Measurements from ENCODE around the gene LDHAL6B. TPM values are rescaled to one million over a fixed set of nuclear protein-coding genes. Genes with fewer than 3 reads are reported as not detected.

Gene LDHAL6B
- total RNA-seq, 1 donor from 2014 or later, result not detected

- H2AFZ ChIP-seq (ENCODE audit: low read depth, low read length), result no peak overlapping the region
- no peaks in the 10 kb centered on the region for H3K9me3 ChIP-seq (ENCODE audit: insufficient read depth, low read depth, low read length)
- H3K79me2 ChIP-seq (ENCODE audit: insufficient read depth, low read length), result peaks cover 19% of the 10 kb centered on the region
- DNase-seq (ENCODE audit: low read depth) (no peak), FAIRE-seq (no peak)
- peak overlapping the region; percentile 2 for H3K4me2 ChIP-seq (ENCODE audit: low read length)
- H3K9ac ChIP-seq (ENCODE audit: low read length), result no peak overlapping the region
- Mint-ChIP-seq H3K27me3 (ENCODE audit: low read depth, unreplicated experiment) (no peaks in the 10 kb centered on the region), H3K36me3 (ENCODE audit: low read depth, unreplicated experiment) (peaks cover 16% of the 10 kb centered on the region), H3K27ac (ENCODE audit: unreplicated experiment) (no peak overlapping the region), H3K4me3 (ENCODE audit: unreplicated experiment) (no peak overlapping the region), H3K4me1 (ENCODE audit: low read depth, unreplicated experiment) (peaks cover 11% of the 10 kb centered on the region), H3K9me3 (ENCODE audit: unreplicated experiment) (peaks cover 1% of the 10 kb centered on the region)
- TF ChIP-seq, protein P1, sequence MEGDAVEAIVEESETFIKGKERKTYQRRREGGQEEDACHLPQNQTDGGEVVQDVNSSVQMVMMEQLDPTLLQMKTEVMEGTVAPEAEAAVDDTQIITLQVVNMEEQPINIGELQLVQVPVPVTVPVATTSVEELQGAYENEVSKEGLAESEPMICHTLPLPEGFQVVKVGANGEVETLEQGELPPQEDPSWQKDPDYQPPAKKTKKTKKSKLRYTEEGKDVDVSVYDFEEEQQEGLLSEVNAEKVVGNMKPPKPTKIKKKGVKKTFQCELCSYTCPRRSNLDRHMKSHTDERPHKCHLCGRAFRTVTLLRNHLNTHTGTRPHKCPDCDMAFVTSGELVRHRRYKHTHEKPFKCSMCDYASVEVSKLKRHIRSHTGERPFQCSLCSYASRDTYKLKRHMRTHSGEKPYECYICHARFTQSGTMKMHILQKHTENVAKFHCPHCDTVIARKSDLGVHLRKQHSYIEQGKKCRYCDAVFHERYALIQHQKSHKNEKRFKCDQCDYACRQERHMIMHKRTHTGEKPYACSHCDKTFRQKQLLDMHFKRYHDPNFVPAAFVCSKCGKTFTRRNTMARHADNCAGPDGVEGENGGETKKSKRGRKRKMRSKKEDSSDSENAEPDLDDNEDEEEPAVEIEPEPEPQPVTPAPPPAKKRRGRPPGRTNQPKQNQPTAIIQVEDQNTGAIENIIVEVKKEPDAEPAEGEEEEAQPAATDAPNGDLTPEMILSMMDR (IDR thresholded peaks at IDR 0.05; ENCODE audit: insufficient read depth, low read depth, low read length), result no peak
- TF ChIP-seq EZH2 (IDR thresholded peaks at IDR 0.05; ENCODE audit: insufficient read depth, low read length), result no peak
- H4K20me1 ChIP-seq (ENCODE audit: insufficient read depth, low read length), result peaks cover under 1% of the 10 kb centered on the region
- H3K4me3 ChIP-seq (ENCODE audit: insufficient read depth, low read depth, low read length), result no peak overlapping the region
- peaks cover 3% of the 10 kb centered on the region for H3K36me3 ChIP-seq (ENCODE audit: insufficient read depth, low read length)
- H3K4me1 ChIP-seq (ENCODE audit: insufficient read depth, low read length), result peaks cover 16% of the 10 kb centered on the region
- H3K27ac ChIP-seq (ENCODE audit: low read depth, low read length), result no peak overlapping the region
- H3K27me3 ChIP-seq (ENCODE audit: insufficient read depth, low read length), result no peaks in the 10 kb centered on the region
Observed at GRCh38 chr15:59237119-59237855, 30.6 kb downstream of the LDHAL6B start.

- H3K9me3 ChIP-seq (ENCODE audit: insufficient read depth, low read depth, low read length), result no peaks in the 10 kb centered on the region
- H3K79me2 ChIP-seq (ENCODE audit: insufficient read depth, low read length), result peaks cover 19% of the 10 kb centered on the region
- no peak overlapping the region for H2AFZ ChIP-seq (ENCODE audit: low read depth, low read length)
- H3K4me1 ChIP-seq (ENCODE audit: insufficient read depth, low read length), result peaks cover 10% of the 10 kb centered on the region
- H3K27me3 ChIP-seq (ENCODE audit: insufficient read depth, low read length), result no peaks in the 10 kb centered on the region
- no peak overlapping the region for H3K4me3 ChIP-seq (ENCODE audit: insufficient read depth, low read depth, low read length)
- DNase-seq (ENCODE audit: low read depth) (no peak), FAIRE-seq (no peak)
- no peak overlapping the region for H3K9ac ChIP-seq (ENCODE audit: low read length)
- peaks cover 3% of the 10 kb centered on the region for H3K36me3 ChIP-seq (ENCODE audit: insufficient read depth, low read length)
- peaks cover 19% of the 10 kb centered on the region for H3K36me3 Mint-ChIP-seq (ENCODE audit: low read depth, unreplicated experiment)
- no peak overlapping the region for H3K4me3 Mint-ChIP-seq (ENCODE audit: unreplicated experiment)
- no peak overlapping the region for H3K4me2 ChIP-seq (ENCODE audit: low read length)
- H3K9me3 Mint-ChIP-seq (ENCODE audit: unreplicated experiment), result peaks cover 1% of the 10 kb centered on the region
- no peak for TF ChIP-seq EZH2 (IDR thresholded peaks at IDR 0.05; ENCODE audit: insufficient read depth, low read length)
- TF ChIP-seq, protein P1 (IDR thresholded peaks at IDR 0.05; ENCODE audit: insufficient read depth, low read depth, low read length), result no peak
- peaks cover 5% of the 10 kb centered on the region for H3K4me1 Mint-ChIP-seq (ENCODE audit: low read depth, unreplicated experiment)
- H3K27ac ChIP-seq (ENCODE audit: low read depth, low read length), result no peak overlapping the region
- no peaks in the 10 kb centered on the region for H3K27me3 Mint-ChIP-seq (ENCODE audit: low read depth, unreplicated experiment)
- H4K20me1 ChIP-seq (ENCODE audit: insufficient read depth, low read length), result no peaks in the 10 kb centered on the region
- H3K27ac Mint-ChIP-seq (ENCODE audit: unreplicated experiment), result no peak overlapping the region
Observed at GRCh38 chr15:59237924-59238331, 31.3 kb downstream of the LDHAL6B start.

- H4K20me1 ChIP-seq (ENCODE audit: insufficient read depth, low read length), result peaks cover 5% of the 10 kb centered on the region
- Mint-ChIP-seq H3K4me3 (ENCODE audit: unreplicated experiment) (no peak overlapping the region), H3K36me3 (ENCODE audit: low read depth, unreplicated experiment) (peaks cover 31% of the 10 kb centered on the region), H3K4me1 (ENCODE audit: low read depth, unreplicated experiment) (peaks cover 8% of the 10 kb centered on the region), H3K9me3 (ENCODE audit: unreplicated experiment) (no peaks in the 10 kb centered on the region), H3K27me3 (ENCODE audit: low read depth, unreplicated experiment) (no peaks in the 10 kb centered on the region), H3K27ac (ENCODE audit: unreplicated experiment) (no peak overlapping the region)
- no peak overlapping the region for H2AFZ ChIP-seq (ENCODE audit: low read depth, low read length)
- no peak overlapping the region for H3K4me3 ChIP-seq (ENCODE audit: insufficient read depth, low read depth, low read length)
- TF ChIP-seq EZH2 (IDR thresholded peaks at IDR 0.05; ENCODE audit: insufficient read depth, low read length), result no peak
- TF ChIP-seq, protein P1 (IDR thresholded peaks at IDR 0.05; ENCODE audit: insufficient read depth, low read depth, low read length), result no peak
- H3K4me2 ChIP-seq (ENCODE audit: low read length), result no peak overlapping the region
- no peak for DNase-seq (ENCODE audit: low read depth)
- peaks cover 17% of the 10 kb centered on the region for H3K79me2 ChIP-seq (ENCODE audit: insufficient read depth, low read length)
- H3K4me1 ChIP-seq (ENCODE audit: insufficient read depth, low read length), result peaks cover 7% of the 10 kb centered on the region
- H3K36me3 ChIP-seq (ENCODE audit: insufficient read depth, low read length), result peaks cover 5% of the 10 kb centered on the region
- H3K27ac ChIP-seq (ENCODE audit: low read depth, low read length), result no peak overlapping the region
- no peaks in the 10 kb centered on the region for H3K27me3 ChIP-seq (ENCODE audit: insufficient read depth, low read length)
- no peak for FAIRE-seq
- H3K9ac ChIP-seq (ENCODE audit: low read length), result no peak overlapping the region
- H3K9me3 ChIP-seq (ENCODE audit: insufficient read depth, low read depth, low read length), result no peaks in the 10 kb centered on the region
Observed at GRCh38 chr15:59240036-59240435, 33.4 kb downstream of the LDHAL6B start.
